Neutrophil (primary cell): ENCODE measurements around the gene ASB3.
"Not testable (repeated sequence)": the region's sequence is repeated elsewhere in the genome, so short reads cannot be mapped to it uniquely, and the experiment has no call there.

Source experiments
- H3K27ac ChIP-seq: fragments of 200-600 bp; sonication (generic); 2 replicates; pipeline ENCODE4 v1.5.1; 2016; ENCODE audit warnings: mild to moderate bottlenecking, moderate library complexity
- H3K27me3 ChIP-seq: fragments of 200-600 bp; sonication (generic); 2 replicates; pipeline ENCODE4 v1.6.0; 2016; ENCODE audit warnings: mild to moderate bottlenecking
- H3K36me3 ChIP-seq: fragments of 200-600 bp; sonication (generic); 2 replicates; pipeline ENCODE4 v1.5.1; 2017
- H3K4me1 ChIP-seq, 2 experiments: fragments of 200-600 bp in 1 of 2; sonication (generic) in 1 of 2; 1 replicate in 1 of 2; 2 replicates in 1 of 2; pipeline versions ENCODE4 v1.5.1 to v1.6.1; 2013 to 2016; ENCODE audit warnings: low read depth in 1 of 2, low read length in 1 of 2, mild to moderate bottlenecking in 1 of 2, moderate library complexity in 1 of 2; ENCODE audit not compliant: control insufficient read depth in 1 of 2, insufficient read depth in 1 of 2
- H3K4me3 ChIP-seq, 2 experiments: fragments of 200-600 bp in 1 of 2; sonication (generic) in 1 of 2; 1 replicate in 1 of 2; 2 replicates in 1 of 2; pipeline ENCODE4 v1.5.1; 2013 to 2016; ENCODE audit warnings: low read depth in 1 of 2, low read length in 1 of 2, mild to moderate bottlenecking in 1 of 2, moderate library complexity in 1 of 2
- H3K9me3 ChIP-seq: fragments of 200-600 bp; sonication (generic); 2 replicates; pipeline ENCODE4 v1.5.1; 2016
- CTCF ChIP-seq: fragments of 200-600 bp; sonication (generic); IDR thresholded peaks from 2 replicates; pipeline ENCODE4 v1.5.1; 2016; ENCODE audit warnings: antibody characterized with exemption

The ASB3 gene

GRCh38 chr2:53826587-53827397, 40.0 kb upstream of the ASB3 start:
- H3K36me3 ChIP-seq = no peaks in the 10 kb centered on the region
- no peaks in the 10 kb centered on the region for H3K27me3 ChIP-seq
- H3K27ac ChIP-seq = no peak overlapping the region
- no peaks in the 10 kb centered on the region for H3K9me3 ChIP-seq
- no peak overlapping the region for H3K4me3 ChIP-seq
- TF ChIP-seq CTCF = no peak
- peaks cover 4 to 5% of the 10 kb centered on the region in 2 experiments for H3K4me1 ChIP-seq

GRCh38 chr2:53826030-53826410, 39.3 kb upstream of the ASB3 start:
- H3K27ac ChIP-seq = no peak overlapping the region
- no peak overlapping the region for H3K4me3 ChIP-seq
- H3K27me3 ChIP-seq = no peaks in the 10 kb centered on the region
- H3K9me3 ChIP-seq = no peaks in the 10 kb centered on the region
- peaks cover 4 to 5% of the 10 kb centered on the region in 2 experiments for H3K4me1 ChIP-seq
- H3K36me3 ChIP-seq = no peaks in the 10 kb centered on the region
- no peak for TF ChIP-seq CTCF

DNA sequence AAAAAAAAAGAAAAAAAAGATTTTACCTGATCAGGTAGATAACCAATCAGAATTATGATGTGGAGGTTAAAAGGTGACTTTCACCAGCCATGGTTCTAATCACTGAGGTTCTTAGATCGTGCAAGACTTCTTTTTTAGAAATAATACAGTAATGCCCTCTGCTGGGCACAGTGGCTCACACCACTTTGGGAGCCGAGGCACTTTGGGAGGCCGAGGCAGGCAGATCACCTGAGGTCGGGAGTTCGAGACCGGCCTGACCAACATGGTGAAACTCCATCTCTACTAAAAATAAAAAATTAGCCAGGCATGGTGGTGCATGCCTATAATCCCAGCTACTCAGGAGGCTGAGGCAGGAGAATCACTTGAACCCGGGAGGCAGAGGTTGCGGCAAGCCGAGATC, 36.9 kb upstream of the ASB3 start:
- not testable (repeated sequence) for H3K27ac ChIP-seq, H3K4me3 ChIP-seq, H3K9me3 ChIP-seq, H3K27me3 ChIP-seq, H3K4me1 ChIP-seq
- H3K36me3 ChIP-seq = peaks cover 13% of the 10 kb centered on the region

DNA sequence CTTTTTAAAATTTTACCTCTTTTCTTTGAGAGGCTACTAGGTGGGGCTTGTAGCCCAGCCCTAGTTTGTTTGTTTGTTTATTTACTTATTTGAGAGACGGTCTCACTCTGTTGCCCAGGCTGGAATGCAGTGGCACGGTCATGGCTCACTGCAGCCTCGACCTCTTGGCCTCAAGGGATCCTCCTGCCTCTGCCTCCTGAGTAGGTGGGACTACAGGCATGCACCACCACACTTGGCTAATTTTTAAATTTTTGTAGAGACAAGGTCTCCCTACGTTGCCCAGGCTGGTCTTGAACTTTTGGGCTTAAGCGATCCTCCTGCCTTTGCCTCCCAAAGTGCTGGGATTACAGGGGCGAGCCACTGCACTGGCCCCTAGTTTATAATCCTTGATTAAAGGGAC, 35.1 kb upstream of the ASB3 start:
- Histone ChIP-seq H3K9me3 (no peaks in the 10 kb centered on the region), H3K27ac (no peak overlapping the region), H3K4me1 (peaks cover 2% of the 10 kb centered on the region in 2 experiments), H3K36me3 (peaks cover 26% of the 10 kb centered on the region), H3K27me3 (no peaks in the 10 kb centered on the region), H3K4me3 (no peak overlapping the region)
- TF ChIP-seq CTCF = no peak

DNA sequence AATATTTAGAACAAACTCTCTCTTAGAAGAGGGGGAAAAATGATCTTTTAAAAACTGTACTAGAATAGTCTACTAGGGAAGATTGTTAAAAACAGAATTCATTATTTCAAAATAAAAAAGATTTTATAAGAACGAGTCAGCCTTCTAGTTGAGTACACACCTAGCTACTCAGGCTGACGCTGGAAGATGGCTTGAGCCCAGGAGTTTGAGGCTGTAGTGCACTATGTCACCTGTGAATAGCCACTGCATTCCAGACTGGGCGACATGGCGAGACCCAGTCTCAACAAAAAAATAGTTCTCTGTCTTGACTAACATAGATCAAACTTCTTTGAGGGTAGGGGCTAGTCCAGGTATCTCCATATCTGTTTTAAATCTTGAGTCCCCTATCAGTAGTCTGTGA, 34.0 kb upstream of the ASB3 start:
- TF ChIP-seq CTCF = no peak
- H3K4me3 ChIP-seq = no peak overlapping the region
- H3K9me3 ChIP-seq = no peaks in the 10 kb centered on the region
- peaks cover 36% of the 10 kb centered on the region for H3K36me3 ChIP-seq
- H3K27ac ChIP-seq = no peak overlapping the region
- no peaks in the 10 kb centered on the region for H3K27me3 ChIP-seq
- no peaks in the 10 kb centered on the region for H3K4me1 ChIP-seq

GRCh38 chr2:53820048-53820447, 33.3 kb upstream of the ASB3 start:
- TF ChIP-seq CTCF = no peak
- no peaks in the 10 kb centered on the region for H3K4me1 ChIP-seq

More at GRCh38 chr2:53820048-53820447, 33.3 kb upstream of the ASB3 start:
- H3K9me3 ChIP-seq = no peaks in the 10 kb centered on the region
- H3K36me3 ChIP-seq = peaks cover 43% of the 10 kb centered on the region
- H3K27me3 ChIP-seq = no peaks in the 10 kb centered on the region
- H3K4me3 ChIP-seq = no peak overlapping the region
- H3K27ac ChIP-seq = no peak overlapping the region
